ENCODE data around the gene COPS4.
A peak's percentile ranks its signal among the peaks of the same experiment; 100 is the strongest.
"Not testable (repeated sequence)": the region's sequence is repeated elsewhere in the genome, so short reads cannot be mapped to it uniquely, and the experiment has no call there.

The COPS4 gene

DNA sequence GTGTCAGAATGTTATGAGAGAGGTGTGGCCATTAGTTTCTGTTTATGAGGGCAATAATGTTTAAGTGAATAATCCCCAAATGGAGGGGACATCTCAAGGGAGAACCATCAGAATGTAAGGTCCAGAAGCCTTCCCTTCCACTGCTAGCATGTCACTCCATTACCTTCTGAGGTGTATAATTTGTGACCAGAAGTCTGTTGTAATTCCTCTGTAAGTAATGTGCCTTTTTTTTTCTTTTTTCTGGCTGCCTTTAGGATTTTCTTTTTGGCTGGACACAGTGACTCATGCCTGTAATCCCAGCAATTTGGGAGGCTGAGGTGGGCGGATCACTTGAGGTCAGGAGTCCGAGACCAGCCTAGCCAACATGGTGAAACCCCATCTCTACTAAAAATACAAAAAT lies 10.8 kb upstream of the COPS4 start:
- DNase-seq: no peak

GRCh38 chr4:83025563-83025962 lies 9.4 kb upstream of the COPS4 start:
- DNase-seq: no peak

- DNase-seq: no peak
Measured at GRCh38 chr4:83028976-83029375, 6.0 kb upstream of the COPS4 start.

DNA sequence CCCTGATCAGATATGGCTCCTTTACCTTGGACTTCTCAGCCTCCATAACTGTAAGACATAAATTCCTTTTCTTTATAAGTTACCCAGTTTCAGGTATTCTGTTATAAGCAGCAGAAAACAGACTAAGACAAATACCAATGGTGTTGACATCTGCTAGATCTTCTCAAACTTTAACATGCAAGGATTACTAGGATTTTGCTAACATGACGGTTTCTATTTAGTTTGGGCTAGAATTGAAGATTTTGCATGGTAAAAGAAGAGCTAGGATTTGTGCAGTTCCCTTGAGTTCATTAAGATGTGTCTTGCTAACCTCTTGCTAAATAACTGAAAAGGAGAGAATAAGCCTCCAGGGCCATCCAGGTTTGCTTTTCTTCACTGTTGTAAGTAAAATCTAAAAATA lies 5.3 kb upstream of the COPS4 start:
- DNase-seq: no peak

- DNase-seq: no peak
Measured at GRCh38 chr4:83036991-83037665, 2.1 kb downstream of the COPS4 start.

DNA sequence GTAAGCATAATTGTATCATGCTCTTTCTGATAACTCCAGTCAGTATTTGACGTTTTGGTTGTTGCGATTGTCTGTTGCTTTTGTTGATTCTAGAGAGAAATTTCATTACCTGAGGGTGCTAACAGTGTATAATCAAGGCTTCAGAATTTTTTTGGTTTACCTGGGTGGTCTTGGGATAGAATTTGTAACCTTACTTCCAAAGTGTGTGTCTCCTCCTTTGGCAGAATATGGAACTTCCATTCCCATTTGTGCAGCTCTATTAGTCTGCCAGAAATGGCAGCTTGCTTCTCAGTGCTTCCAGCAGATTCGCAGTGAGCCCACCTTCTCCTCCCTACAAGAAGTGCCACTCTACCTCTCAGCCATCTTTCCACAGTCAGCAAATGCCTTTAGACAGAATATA lies 5.3 kb downstream of the COPS4 start:
- DNase-seq: no peak

DNA sequence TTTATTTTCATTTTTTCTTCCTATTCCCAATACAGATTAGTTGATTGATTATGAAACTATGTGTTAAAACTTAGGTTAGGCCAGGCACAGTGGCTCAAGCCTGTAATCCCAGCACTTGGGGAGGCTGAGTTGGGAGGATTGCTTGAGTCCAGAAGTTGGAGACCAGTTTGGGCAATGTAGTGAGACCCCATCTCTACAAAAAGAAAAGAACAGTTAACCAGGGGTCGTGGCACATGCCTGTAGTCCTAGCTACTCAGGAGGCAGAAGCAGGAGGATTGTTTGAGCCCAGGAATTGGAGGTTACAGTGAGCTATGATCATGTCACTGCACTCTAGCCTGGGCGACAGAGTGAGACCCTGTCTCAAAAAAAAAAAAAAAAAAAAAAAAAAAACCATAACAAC lies 8.2 kb downstream of the COPS4 start:
- DNase-seq: not testable (repeated sequence)

DNA sequence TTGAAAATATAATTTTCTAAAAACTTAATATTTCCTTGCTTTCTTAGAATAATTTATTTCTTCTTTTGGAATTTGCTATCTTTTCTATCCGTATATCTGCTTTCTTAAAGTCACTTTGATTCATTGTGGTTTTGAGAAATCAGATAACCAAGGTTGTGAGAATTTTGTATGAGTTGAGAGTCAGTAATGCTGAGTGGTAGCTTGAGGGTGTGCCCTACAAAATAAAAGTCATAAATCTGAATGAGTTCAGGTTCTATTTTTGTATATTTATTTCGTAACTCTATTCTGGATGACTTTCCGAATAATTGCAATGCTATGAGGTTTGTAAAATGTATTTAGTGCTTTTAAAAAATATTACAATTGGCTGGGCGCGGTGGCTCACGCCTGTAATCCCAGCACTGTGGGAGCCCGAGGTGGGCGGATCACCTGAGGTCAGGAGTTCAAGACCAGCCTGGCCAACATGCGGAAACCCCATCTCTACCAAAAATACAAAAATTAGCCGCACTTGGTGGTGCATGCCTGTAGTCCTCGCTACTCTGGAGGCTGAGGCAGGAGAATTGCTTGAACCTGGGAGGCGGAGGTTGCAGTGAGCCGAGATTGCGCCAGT lies 8.9 kb downstream of the COPS4 start:
- DNase-seq: no peak

DNA sequence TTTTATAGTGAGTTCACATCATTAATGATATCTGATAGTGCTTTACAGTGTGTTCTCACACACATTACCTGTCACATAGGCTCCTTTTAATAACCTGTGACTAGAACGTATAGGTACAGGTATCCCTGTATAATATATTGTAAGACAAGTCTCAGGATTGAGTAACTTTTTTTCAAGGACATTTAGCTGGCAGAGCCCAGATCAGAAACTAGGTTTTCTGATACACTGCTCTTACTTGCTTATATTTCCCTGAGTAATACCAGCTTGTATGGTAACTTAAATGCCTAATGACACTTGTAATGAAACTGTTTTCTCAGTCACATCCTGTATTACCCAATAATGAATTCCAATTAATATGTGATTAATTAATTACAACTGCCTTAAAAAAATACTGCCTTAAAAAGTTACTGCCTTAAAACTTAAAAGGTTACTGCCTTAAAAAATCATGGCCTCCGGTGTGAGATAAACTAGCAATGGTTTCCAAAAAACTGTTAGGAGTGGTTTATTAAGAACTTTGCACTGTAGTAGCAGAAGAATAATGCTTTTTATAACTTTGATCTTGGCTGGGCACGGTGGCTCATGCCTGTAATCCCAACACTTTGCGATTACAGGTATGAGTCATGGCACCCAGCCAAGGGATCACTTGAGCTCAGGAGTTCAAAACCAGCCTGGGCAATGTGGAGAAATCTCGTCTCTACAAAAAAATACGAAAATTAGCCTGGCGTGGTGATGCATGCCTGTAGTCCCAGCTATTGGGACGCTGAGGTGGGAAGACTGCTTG lies 11.9 kb downstream of the COPS4 start:
- no peak for DNase-seq

- DNase-seq: not testable (repeated sequence)
Measured at GRCh38 chr4:83048781-83049180, 13.8 kb downstream of the COPS4 start.

DNA sequence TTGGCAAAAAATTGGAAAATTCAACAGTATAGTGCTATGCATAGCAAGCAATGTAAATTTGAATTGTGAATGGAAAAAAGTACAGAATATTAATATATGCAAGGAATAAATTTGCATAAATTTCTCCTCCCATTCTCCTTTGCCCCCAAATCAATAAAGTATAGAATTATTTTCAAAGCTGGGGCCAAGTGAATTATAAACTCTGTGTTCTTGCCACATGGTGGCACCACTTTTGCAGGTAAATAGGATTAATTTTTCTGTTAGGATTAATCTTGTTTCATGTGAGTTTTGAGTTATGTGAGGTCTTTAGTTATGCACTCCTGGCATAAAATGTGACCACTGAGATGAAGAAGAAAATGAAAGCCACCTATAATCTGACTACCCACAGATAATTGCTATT lies 19.9 kb downstream of the COPS4 start:
- DNase-seq: no peak

DNA sequence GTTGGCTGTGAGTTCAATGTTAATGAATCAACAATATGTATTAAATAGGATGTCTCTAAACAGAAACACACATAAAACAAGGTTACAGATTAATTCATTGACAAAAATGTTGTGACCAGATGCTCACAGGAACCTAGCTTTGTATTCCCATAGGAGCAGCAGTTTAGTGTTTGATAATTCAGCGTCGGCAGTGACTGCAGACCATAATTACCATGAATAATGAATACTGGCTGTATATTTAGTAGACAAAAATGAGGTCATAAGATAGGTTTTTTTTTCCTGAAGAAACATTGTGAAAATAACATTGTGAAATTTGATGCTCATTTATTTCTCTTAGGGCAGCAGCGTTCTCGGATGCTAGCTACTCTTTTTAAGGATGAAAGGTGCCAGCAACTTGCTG lies 27.8 kb downstream of the COPS4 start:
- DNase-seq: no peak

- DNase-seq: no peak
Measured at GRCh38 chr4:83065266-83065665, 30.3 kb downstream of the COPS4 start.

DNA sequence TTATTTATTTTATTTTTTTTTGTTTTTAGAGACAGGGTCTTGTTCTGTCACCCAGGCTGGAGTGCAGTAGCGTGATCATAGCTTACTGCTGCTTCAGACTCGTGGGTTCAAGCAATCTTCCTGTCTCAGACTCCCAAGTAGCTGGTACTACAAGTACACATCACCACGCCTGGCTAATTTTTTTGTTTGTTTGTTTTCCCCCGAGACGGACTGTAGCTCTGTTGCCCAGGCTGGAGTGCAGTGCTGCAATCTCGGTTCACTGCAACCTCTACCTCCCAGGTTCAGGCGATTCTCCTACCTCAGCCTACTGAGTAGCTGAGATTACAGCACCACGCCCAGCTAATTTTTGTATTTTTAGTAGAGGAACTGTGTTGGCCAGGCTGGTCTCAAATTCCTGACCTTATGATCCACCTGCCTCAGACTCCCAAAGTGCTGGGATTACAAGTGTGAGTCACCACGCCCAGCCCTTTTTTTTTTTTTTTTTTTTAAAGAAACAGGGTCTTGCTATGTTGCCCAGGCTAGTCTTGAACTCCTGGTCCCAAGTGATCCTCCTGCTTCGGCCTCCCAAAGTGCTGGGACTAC lies 32.2 kb downstream of the COPS4 start:
- no peak for DNase-seq

DNA sequence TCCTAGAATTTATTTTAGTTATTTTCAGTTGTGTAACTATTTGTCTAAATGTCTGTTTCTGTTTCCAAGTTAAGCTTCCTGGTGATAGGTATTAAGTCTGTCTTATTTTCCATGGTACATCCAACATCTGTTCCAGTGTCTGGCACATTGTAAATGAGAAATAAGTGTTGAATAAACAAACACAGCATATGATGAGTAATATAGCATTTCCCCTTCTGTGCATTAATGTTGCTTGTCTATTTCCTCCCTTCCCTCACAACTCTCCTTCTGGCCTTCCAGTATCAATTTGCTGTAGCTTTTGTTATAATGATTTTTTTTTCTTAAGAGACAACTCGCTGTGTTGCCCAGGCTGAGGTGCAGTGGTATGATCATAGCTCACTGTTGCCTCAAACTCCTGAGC lies 36.1 kb downstream of the COPS4 start:
- no peak for DNase-seq

DNA sequence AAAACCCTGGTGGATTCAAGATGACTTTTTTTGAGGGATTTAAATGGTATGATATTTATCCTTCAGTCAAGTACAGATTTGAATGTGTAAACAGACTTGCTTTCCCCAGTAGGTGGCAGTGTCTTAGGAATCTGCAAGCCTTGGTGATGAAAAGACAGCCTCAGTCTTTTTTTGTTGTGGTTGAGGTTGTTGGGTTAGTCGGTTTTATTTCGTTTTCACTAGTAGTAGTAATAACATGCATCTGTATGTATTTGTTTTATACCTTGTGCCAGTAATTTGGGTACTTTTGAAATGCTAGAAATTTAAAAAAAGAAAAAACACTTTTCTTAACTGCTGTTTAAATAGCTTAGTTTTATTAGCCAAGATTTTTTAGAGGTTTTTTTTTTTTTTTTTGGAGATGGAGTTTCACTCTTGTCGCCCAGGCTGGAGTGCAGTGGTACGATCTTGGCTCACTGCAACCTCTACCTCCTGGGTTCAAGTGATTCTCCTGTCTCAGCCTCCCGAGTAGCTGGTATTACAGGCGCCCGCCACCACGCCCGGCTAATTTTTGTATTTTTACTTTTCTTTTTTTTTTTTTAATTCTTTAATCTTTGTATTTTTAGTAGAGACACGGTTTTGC lies 39.2 kb downstream of the COPS4 start:
- DNase-seq: peak; percentile 5

GRCh38 chr4:83074783-83075182 lies 39.8 kb downstream of the COPS4 start:
- not testable (repeated sequence) for DNase-seq

DNA sequence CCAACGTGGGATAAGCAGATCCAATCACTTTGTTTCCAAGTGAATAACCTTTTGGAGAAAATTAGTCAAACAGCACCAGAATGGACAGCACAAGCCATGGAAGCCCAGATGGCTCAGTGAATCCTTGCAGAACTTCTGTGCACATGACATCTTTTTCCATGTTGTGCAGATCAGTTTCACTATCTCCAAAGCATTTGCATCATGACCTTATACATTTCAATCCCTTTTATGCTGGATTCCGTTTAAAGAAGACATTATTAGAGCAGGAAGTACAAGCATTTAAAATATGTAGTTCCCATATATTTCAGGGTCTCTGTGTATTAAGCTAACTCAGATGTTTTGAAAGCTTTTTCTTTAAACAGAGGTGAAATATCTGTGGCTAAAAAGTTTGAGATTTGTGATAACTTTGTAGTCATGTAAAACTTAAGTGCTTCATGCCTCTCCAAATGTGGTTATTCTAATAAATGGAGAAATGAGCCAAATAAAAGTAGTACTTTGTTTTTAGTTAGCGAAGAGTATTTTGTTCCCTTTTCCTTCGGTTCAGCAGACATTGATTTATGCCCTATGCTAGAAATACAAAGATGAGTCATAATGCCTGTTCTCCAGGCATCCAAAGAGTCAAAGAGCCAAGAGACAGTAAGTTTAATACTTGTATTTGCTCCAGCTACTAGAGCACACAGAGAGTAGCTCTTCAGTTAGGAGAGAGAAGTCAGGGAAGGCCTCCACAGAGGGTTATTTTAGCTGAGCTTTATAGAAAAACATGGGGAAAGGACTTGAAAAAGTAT lies 40.5 kb downstream of the COPS4 start:
- DNase-seq: no peak

DNA sequence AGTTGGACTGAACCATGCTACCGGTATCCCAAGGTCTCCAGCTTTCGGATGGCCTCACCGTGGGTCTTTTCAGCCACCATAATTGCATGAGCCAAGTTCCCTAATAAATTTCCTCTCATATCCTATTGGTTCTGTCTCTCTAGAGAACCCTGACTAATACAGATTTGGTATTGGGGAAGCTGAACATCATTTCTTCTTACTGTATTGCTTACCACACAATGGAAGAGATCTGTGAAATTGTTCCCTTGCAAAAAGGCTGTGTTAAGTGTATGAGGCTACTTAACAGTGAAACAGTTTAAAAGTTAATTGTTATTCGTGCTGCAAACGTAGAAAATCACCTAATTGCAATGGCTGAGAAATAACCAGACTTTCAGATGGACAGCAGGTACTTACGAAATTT lies 45.6 kb downstream of the COPS4 start:
- no peak for DNase-seq

GRCh38 chr4:83082777-83083176 lies 47.8 kb downstream of the COPS4 start:
- DNase-seq: no peak

DNA sequence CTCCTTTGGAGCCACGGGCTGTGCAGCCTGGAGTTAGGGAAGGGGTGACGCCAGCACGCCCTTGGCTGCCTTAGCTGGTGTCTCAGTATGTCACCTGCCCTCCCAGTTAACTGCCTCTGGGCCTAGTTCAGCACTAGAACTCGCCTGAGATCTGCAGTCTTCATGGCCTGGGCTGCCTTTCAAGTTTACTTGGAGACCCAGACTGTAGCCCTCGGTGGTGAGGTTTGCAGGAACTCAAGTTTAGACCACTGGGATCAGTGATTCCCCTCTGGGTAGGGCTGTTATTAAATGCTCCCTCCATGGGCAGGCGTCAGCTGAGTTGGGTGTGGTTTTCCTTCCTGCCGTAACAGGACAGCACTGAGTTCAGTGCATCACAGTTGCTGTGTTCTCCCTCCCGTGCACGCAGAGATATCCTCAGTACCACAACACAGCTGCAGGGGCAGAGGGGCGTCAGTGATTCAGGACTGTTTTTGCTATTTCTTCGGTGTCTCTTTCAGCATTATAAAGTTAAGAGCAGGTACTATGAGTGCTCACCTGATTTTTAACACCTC lies 49.0 kb downstream of the COPS4 start:
- no peak for DNase-seq

- DNase-seq: not testable (repeated sequence)
Measured at GRCh38 chr4:83084956-83085355, 50.0 kb downstream of the COPS4 start.
